WERI-Rb-1 (cell line): ENCODE measurements around the gene FHIT.

ENCODE experiments used
- DNase-seq: peaks from one replicate; pipeline ENCODE4 v3.0.0-alpha.2; 2020
- H3K27ac ChIP-seq: fragments of 250-450 bp; sonication (Bioruptor Pico); 2 replicates; pipeline ENCODE4 v1.5.1; 2020; ENCODE audit warnings: mild to moderate bottlenecking, moderate library complexity
- H3K27me3 ChIP-seq: fragments of 250-450 bp; sonication (Bioruptor Pico); 2 replicates; pipeline ENCODE4 v1.5.1; 2021; ENCODE audit warnings: mild to moderate bottlenecking, low read depth, moderate library complexity; ENCODE audit not compliant: insufficient read depth, severe bottlenecking
- H3K36me3 ChIP-seq: fragments of 250-450 bp; sonication (Bioruptor Pico); 2 replicates; pipeline ENCODE4 v1.5.1; 2020; ENCODE audit warnings: mild to moderate bottlenecking, moderate library complexity
- H3K4me3 ChIP-seq: 2 replicates; pipeline ENCODE4 v1.5.1; 2011; ENCODE audit warnings: low read depth, mild to moderate bottlenecking, control low read depth, low read length
- H3K9me3 ChIP-seq: fragments of 250-450 bp; sonication (Bioruptor Pico); 2 replicates; pipeline ENCODE4 v1.5.1; 2021; ENCODE audit warnings: mild to moderate bottlenecking, moderate library complexity; ENCODE audit not compliant: severe bottlenecking
- CTCF ChIP-seq: IDR thresholded peaks from 2 replicates; pipeline ENCODE4 v1.5.1; 2011; ENCODE audit warnings: low read depth, mild to moderate bottlenecking, control low read depth, inconsistent platforms, low read length

The FHIT gene

GRCh38 chr3:59733041-59733809 is 1518.0 kb downstream of the FHIT start:
- Histone ChIP-seq H3K9me3 (no peaks in the 10 kb centered on the region), H3K27ac (no peak overlapping the region), H3K4me3 (no peak overlapping the region), H3K27me3 (no peaks in the 10 kb centered on the region), H3K36me3 (no peaks in the 10 kb centered on the region)
- no peak for TF ChIP-seq CTCF
- DNase-seq = no peak

- H3K27ac ChIP-seq = no peak overlapping the region
- DNase-seq = no peak
Measured at GRCh38 chr3:59731943-59732342, 1519.3 kb downstream of the FHIT start.

DNA sequence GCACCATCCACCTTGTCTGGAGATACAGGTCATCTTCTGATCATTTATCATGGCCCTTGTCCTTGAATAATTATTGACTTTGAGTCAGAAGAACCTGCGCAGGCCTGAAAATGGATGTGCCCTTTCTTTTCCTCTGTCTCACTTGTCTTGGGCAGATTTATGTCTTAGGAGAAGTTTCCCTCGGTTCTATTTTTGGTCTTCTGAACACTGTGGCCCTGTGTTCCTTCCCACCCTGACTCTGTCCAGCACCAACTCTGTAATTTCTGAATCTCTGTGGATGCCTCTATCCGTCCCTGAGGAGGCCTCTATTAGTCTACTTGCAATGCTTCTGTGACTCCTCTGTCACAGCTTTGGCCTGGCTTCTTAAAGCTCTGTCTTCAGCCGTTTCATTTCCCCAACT is 1520.7 kb downstream of the FHIT start:
- Histone ChIP-seq H3K27me3 (no peaks in the 10 kb centered on the region), H3K36me3 (no peaks in the 10 kb centered on the region), H3K4me3 (no peak overlapping the region), H3K9me3 (no peaks in the 10 kb centered on the region), H3K27ac (no peak overlapping the region)
- DNase-seq = no peak
- TF ChIP-seq CTCF = no peak

More at GRCh38 chr3:59731943-59732342, 1519.3 kb downstream of the FHIT start:
- no peak overlapping the region for H3K4me3 ChIP-seq
- no peaks in the 10 kb centered on the region for H3K9me3 ChIP-seq
- no peak for TF ChIP-seq CTCF
- no peaks in the 10 kb centered on the region for H3K27me3 ChIP-seq
- no peaks in the 10 kb centered on the region for H3K36me3 ChIP-seq

- no peaks in the 10 kb centered on the region for H3K27me3 ChIP-seq
- H3K36me3 ChIP-seq = no peaks in the 10 kb centered on the region
- DNase-seq = no peak
- no peak for TF ChIP-seq CTCF
- no peak overlapping the region for H3K27ac ChIP-seq
- peaks cover 4% of the 10 kb centered on the region for H3K9me3 ChIP-seq
- H3K4me3 ChIP-seq = no peak overlapping the region
Measured at GRCh38 chr3:59728587-59728908, 1522.7 kb downstream of the FHIT start.

DNA sequence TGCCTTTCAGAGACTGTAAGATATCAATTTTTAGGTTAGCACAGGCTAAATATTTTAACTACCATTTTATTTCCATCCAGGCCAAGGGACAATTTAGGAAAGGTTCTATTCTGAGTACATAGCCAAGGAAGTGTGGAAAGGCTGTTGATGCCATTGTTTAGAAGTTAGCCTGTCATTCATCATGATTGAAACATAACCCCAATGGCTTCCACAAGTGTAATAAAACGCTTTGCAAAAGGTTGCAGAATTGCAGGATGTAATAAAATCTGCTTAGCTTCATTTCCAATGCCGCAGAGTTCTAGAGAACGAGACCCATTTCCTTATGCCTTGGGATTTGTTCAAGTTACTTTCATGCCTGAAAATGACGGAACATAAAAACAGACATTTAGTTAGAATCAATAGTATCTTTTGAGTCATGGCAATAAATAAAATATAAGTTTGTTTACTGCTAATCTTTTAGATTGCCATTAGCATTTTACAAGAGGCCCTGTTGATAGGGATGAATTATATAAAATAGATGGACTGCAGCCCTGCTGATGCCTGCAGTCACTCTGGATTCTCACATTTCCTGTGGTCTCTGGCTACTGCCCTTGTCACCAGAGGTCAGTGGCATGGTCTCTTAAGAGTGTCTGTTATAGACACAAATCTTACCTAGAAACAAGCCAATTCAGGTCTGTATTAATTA is 1523.2 kb downstream of the FHIT start:
- Histone ChIP-seq H3K27me3 (no peaks in the 10 kb centered on the region), H3K36me3 (no peaks in the 10 kb centered on the region), H3K9me3 (peaks cover 4% of the 10 kb centered on the region), H3K4me3 (no peak overlapping the region), H3K27ac (no peak overlapping the region)
- no peak for TF ChIP-seq CTCF
- DNase-seq = no peak
